Fibroblast of lung (primary cell): ENCODE measurements around the gene DCBLD2.

Experiments used
- CTCF ChIP-seq, 2 donors: IDR thresholded peaks in 1 of 2; conservative IDR thresholded peaks in 1 of 2; 1 replicate in 1 of 2; 2 replicates in 1 of 2; pipeline ENCODE4 v1.5.1; 2011 to 2012; ENCODE audit warnings: low read length in 2 of 2, control low read depth in 1 of 2, inconsistent platforms in 1 of 2, low read depth in 1 of 2, mild to moderate bottlenecking in 1 of 2
- EZH2 ChIP-seq: IDR thresholded peaks from 2 replicates; pipeline ENCODE4 v1.5.1; 2012; ENCODE audit warnings: low read length, control low read depth, mild to moderate bottlenecking; ENCODE audit errors: missing control alignments

GRCh38 chr3:98780343-98780742 lies 121.2 kb downstream of the DCBLD2 start:
- no peak for TF ChIP-seq EZH2
- no peak for TF ChIP-seq CTCF (conservative IDR thresholded peaks at IDR 0.05 in 1 of 2, IDR thresholded peaks at IDR 0.05 in 1 of 2; ENCODE audit: low read depth in 1 of 2, low read length in 2 of 2)
